ENCODE data around the gene TACSTD2.

Gene TACSTD2

DNA sequence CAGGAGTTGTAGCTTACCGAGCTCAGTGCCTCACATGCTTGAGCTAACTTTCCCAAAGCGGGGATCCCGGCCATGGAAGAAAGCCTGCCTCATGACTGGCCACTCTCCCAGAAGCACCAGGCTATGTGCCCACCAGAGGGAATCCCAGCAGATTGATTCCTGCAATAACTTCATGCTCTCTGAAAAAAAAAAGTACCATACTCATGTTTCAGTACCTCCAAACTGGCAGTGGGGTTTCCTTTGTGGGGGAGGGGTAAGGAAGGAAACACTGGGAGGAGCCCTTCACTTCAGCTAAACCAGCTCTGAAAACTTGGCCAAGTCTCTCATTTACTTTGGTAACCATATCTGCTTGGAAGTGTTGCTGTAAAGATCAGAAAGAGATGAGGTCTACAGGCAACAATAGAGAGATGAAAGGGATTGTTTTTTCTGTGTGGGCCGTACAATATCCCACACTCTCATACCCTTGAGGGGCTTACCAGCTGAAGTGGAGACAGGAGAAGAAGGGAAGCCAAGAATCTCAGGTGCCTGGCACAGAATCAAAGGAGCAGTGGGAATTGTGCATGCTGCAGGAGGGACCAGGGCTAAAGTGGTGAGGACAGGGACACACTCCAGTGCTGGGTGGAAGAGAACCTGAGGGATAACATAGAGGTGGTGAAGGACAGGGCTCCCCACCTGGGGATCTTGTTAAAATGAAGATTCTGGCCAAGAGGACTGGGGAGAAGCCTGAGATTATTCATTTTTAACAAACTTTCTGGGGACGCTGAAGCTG is 42.4 kb upstream of the TACSTD2 start:
- no peaks in the 10 kb centered on the region for H3K4me1 ChIP-seq (ENCODE audit: insufficient read depth, low read length)
- peaks cover 6% of the 10 kb centered on the region for H3K27me3 ChIP-seq (ENCODE audit: insufficient read depth, low read length, poor library complexity)
- H3K4me3 ChIP-seq (ENCODE audit: low read depth in 1 of 2, low read length in 2 of 2) = no peak overlapping the region
- ATAC-seq (ENCODE audit: insufficient read depth, low read depth) (no peak), DNase-seq (no peak)
- TF ChIP-seq, protein P1, sequence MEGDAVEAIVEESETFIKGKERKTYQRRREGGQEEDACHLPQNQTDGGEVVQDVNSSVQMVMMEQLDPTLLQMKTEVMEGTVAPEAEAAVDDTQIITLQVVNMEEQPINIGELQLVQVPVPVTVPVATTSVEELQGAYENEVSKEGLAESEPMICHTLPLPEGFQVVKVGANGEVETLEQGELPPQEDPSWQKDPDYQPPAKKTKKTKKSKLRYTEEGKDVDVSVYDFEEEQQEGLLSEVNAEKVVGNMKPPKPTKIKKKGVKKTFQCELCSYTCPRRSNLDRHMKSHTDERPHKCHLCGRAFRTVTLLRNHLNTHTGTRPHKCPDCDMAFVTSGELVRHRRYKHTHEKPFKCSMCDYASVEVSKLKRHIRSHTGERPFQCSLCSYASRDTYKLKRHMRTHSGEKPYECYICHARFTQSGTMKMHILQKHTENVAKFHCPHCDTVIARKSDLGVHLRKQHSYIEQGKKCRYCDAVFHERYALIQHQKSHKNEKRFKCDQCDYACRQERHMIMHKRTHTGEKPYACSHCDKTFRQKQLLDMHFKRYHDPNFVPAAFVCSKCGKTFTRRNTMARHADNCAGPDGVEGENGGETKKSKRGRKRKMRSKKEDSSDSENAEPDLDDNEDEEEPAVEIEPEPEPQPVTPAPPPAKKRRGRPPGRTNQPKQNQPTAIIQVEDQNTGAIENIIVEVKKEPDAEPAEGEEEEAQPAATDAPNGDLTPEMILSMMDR (IDR thresholded peaks at IDR 0.05; ENCODE audit: borderline replicate concordance, extremely low read depth, low read length, poor library complexity, severe bottlenecking) = no peak
- TF ChIP-seq EZH2 (IDR thresholded peaks at IDR 0.05; ENCODE audit: borderline replicate concordance, low read depth, low read length, severe bottlenecking) = no peak
- no peaks in the 10 kb centered on the region for H3K36me3 ChIP-seq (ENCODE audit: insufficient read depth, low read length)
- H3K79me2 ChIP-seq (ENCODE audit: insufficient read depth, low read length) = no peaks in the 10 kb centered on the region
- H3K9ac ChIP-seq (ENCODE audit: low read depth, low read length) = no peak overlapping the region
- no peak overlapping the region for H3K27ac ChIP-seq (ENCODE audit: low read length)
- H4K20me1 ChIP-seq (ENCODE audit: insufficient read depth, low read length) = no peaks in the 10 kb centered on the region
- H3K9me3 ChIP-seq (ENCODE audit: insufficient read depth, low read length, severe bottlenecking) = no peaks in the 10 kb centered on the region
- H3K4me2 ChIP-seq (ENCODE audit: insufficient read depth, low read length) = no peak overlapping the region
- no peak overlapping the region for H2AFZ ChIP-seq (ENCODE audit: low read depth, low read length)

DNA sequence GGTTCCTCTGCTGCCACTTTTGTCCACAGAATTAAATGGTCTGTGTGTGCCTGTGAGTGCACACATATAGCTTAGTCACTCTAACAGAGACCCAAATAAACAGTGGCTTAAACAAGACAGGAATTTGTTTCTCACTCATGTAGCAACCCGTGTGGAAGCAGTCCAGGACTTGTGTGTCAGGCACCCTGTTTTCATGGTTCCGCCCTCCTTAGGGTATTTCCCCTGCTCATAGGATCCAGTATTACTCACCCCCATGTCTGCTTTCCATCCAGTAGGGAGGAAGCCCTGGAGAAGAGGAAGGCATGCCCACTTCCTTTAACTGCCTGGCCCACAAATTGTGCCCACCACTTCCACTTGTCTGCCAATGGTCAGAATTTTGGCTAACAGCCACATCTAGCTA is 41.3 kb upstream of the TACSTD2 start:
- Histone ChIP-seq H3K9me3 (ENCODE audit: insufficient read depth, low read length, severe bottlenecking) (no peaks in the 10 kb centered on the region), H3K27me3 (ENCODE audit: insufficient read depth, low read length, poor library complexity) (peaks cover 12% of the 10 kb centered on the region), H4K20me1 (ENCODE audit: insufficient read depth, low read length) (no peaks in the 10 kb centered on the region), H2AFZ (ENCODE audit: low read depth, low read length) (no peak overlapping the region), H3K79me2 (ENCODE audit: insufficient read depth, low read length) (no peaks in the 10 kb centered on the region), H3K4me2 (ENCODE audit: insufficient read depth, low read length) (no peak overlapping the region), H3K4me1 (ENCODE audit: insufficient read depth, low read length) (no peaks in the 10 kb centered on the region), H3K9ac (ENCODE audit: low read depth, low read length) (no peak overlapping the region), H3K27ac (ENCODE audit: low read length) (no peak overlapping the region), H3K36me3 (ENCODE audit: insufficient read depth, low read length) (no peaks in the 10 kb centered on the region), H3K4me3 (ENCODE audit: low read depth in 1 of 2, low read length in 2 of 2) (no peak overlapping the region)
- TF ChIP-seq, protein P1 (IDR thresholded peaks at IDR 0.05; ENCODE audit: borderline replicate concordance, extremely low read depth, low read length, poor library complexity, severe bottlenecking) = no peak
- DNase-seq (no peak), ATAC-seq (ENCODE audit: insufficient read depth, low read depth) (no peak; the same call in 2 of the 3 replicates)

DNA sequence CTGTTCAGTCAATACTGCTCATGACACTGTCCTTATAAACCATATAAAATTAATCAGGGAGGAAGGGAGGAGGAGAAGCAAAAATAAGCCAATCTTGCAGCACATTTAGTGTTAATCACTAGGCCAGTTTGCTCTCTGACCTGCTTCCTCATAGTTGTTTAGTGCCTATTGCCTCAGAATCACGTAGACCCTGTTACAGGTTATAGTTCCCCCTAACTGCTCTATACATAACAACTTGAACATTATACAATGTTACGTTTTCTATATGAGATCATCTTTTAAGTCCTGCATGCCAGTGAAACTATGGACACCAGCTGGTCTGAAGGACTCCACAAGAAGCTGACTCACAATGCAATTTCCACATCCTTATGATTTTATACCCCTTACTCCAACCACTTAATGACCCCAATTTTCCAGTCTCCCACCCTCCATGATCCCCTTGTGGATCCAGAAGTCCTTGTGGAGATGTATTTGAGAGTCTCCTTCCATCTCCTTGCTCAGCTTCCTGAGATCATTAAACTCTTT is 34.9 kb upstream of the TACSTD2 start:
- Histone ChIP-seq H3K4me2 (ENCODE audit: insufficient read depth, low read length) (no peak overlapping the region), H2AFZ (ENCODE audit: low read depth, low read length) (no peak overlapping the region), H4K20me1 (ENCODE audit: insufficient read depth, low read length) (no peaks in the 10 kb centered on the region), H3K4me3 (ENCODE audit: low read depth in 1 of 2, low read length in 2 of 2) (no peak overlapping the region), H3K9me3 (ENCODE audit: insufficient read depth, low read length, severe bottlenecking) (no peaks in the 10 kb centered on the region), H3K27ac (ENCODE audit: low read length) (no peak overlapping the region), H3K36me3 (ENCODE audit: insufficient read depth, low read length) (no peaks in the 10 kb centered on the region), H3K4me1 (ENCODE audit: insufficient read depth, low read length) (no peaks in the 10 kb centered on the region), H3K27me3 (ENCODE audit: insufficient read depth, low read length, poor library complexity) (peaks cover 10% of the 10 kb centered on the region), H3K79me2 (ENCODE audit: insufficient read depth, low read length) (no peaks in the 10 kb centered on the region), H3K9ac (ENCODE audit: low read depth, low read length) (no peak overlapping the region)
- no peak for DNase-seq
- no peak for TF ChIP-seq EZH2 (IDR thresholded peaks at IDR 0.05; ENCODE audit: borderline replicate concordance, low read depth, low read length, severe bottlenecking)
- TF ChIP-seq, protein P1 (IDR thresholded peaks at IDR 0.05; ENCODE audit: borderline replicate concordance, extremely low read depth, low read length, poor library complexity, severe bottlenecking) = no peak
- ATAC-seq (ENCODE audit: insufficient read depth, low read depth) = no peak
